GM19043 (cell line): ENCODE measurements around the gene ARHGAP22.

Source experiments
- ATAC-seq: cut with Tn5 transposase; IDR thresholded peaks from one replicate; pipeline ENCODE4 v1.9.1; 2021; ENCODE audit warnings: low read depth; ENCODE audit not compliant: unreplicated experiment

ARHGAP22 gene

GRCh38 chr10:48554656-48555055 is 50.2 kb downstream of the ARHGAP22 start:
- no peak for ATAC-seq

DNA sequence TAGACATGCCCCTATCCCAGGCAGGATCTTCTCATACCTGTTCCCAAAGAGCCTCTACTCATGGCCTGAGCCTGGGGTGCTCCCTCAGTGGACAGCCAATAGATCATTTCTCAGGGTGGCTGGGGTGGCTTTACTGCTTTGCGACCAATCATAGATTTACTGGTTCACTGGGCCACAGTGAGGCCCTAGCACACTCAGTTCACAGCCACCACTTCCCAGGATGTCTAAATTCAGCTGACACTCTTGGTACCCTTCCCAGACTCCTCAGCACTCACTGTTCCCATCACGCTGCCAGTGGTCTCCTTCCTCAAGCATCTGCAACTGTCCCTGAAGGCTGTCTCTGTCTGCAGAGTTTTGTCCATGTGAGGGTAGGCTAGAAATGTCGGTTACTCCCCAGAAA is 50.6 kb downstream of the ARHGAP22 start:
- ATAC-seq: no peak

- no peak for ATAC-seq
These were observed 51.8 kb downstream of the ARHGAP22 start for GRCh38 chr10:48552946-48553564.

DNA sequence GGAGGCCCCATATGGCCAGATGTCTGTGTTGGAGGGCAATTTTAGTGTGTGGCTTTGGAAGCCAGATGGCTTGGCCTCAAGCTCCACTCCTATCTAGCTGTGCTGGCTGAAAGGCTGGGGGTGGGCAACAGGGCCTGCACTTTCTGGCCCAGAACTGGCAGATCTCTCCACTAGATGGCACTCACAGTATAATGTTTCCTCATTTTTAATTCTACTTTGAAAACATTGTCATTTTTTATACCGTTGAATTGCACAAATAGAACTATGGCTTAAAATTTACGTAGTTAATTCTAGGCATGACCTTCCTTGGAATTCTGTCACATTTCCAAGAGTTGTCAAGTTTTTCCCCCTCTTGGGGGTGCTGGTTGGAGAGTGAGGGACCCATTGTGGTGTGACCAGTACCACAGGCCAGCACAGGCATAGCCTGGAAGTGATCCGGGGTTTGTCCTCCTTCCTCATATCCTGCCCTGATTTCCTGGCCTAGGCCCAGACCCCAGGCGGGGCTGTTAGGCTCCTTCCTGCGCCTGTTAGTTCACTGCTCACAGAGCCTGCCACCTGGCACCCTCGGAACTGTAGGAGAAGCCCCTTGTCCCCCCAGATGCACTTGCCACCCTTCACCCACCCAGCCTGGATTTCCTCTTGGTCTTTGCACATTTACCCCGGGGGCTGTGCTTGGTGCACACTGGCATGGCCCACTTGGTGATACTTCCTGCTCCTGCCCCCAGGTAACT is 52.8 kb downstream of the ARHGAP22 start:
- ATAC-seq: no peak

GRCh38 chr10:48550977-48551376 is 53.9 kb downstream of the ARHGAP22 start:
- ATAC-seq: no peak

DNA sequence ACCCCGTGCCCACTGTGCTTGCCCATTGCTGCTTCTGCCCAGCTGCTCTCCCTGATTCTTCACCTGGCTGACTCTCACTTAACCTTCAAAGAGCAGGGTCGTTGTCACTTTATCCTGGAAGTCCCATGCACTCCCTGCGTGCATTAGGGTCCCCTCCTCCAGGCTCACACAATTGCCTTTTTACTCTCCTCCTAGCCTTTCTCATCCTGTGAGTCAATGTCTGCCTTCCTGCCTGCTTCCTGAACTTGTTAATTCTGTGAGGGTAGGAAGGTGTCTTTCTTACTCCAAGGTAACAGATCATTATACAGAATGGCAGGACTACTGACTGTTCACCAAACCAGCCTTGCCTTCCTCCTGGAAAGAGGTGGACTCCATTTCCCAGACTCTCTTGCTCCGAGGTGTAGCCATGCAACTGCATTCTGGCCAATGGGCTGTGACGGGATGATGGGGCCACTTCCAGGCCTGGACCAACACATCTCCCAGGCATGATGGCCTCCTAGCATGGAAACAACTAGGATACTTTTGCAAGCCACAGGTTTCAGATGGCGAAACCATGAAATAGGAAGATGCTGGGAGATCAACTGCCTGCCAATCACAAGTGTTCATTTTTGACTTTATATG is 54.7 kb downstream of the ARHGAP22 start:
- no peak for ATAC-seq

DNA sequence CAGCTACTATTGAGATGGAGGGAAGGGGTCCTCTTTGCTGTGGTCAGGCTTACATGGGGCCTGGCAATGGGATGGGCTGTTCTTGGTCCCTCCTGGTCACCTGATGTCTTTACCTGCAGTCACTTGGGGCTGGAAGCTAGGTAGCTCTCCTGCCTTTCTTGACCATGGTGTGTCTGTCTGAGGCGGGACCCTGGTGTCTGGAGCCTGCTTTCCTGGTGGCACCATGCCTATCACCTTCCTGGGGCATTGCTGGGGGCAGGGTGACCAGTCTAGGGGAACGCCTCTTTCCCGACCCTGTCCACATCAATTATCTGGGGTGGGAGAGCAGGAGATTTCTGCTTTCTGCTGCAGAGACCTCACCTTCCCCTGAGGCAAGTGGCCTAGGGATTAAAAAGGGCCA is 55.6 kb downstream of the ARHGAP22 start:
- no peak for ATAC-seq

GRCh38 chr10:48548531-48549135 is 56.2 kb downstream of the ARHGAP22 start:
- no peak for ATAC-seq

- ATAC-seq: no peak
These were observed 56.9 kb downstream of the ARHGAP22 start for GRCh38 chr10:48547981-48548380.

DNA sequence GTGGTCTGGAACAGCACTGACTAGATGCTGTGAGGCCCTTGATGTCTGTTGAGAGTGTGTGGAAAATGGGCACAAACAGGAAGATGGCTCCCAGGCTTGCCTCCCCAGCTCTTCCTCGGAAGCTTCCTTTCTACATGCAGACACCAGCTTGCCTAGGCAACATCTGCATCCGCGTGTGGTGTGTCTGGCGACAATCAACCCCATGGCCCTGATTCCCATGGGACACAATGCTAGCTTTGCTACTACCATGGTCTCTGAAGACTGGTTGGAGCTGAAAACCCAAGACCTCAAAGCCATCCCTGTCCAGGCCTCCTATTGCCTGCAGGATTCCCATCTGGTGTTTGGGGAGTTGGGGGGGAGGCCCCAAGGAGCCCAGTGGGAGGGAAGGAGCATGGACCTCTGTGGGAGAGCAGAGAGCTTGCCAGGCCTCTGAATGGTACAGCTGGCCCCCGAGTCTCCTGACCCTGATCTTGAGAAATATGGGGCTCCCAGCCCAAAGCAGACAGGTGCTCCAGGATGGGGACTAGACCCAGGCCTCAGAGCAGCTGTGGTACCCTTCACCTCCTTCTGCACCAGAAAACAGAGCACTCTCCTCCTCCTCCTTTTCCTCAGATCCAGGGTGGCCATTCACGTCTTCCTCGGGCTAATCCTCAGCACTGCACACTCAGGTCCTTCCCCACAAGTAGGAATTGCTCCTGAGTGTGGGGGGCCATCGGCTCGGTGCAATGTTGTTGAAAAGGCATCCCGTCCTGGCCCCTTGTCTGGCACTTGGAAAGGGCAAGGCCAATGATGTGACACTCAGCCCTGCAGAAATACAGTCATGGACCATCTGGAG is 57.6 kb downstream of the ARHGAP22 start:
- ATAC-seq: no peak

DNA sequence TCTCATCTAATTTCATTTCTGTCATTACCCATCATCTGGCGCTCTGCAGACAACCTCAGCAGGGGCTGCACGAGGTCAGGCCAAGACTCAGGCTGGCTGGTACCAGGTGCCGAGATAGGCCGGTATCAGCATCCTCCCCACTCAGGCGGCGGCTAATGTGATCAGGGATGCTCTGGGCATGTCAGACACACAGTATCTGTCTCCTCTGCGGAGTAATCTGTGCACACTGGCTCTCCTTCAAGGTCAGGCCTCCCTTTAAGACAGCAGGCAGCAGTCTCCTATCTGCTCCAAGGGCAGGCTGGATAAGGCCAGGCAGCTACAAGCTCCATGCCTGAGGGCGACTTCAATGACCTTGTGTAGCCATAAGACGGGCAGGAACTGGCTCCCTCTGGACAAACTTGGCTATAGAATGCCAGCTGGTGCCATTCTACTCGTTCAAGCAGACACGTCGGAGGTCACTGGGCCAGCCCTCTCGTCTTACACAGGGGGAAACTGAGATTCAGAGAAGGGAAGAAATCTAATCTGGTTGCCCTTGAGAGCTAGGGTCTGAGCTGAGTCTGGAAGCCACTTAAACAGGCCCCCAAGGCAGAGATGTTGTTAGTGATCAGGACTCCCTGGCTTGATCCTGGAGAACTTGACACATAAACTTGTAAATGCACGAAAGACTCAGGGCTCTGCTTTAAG is 59.3 kb downstream of the ARHGAP22 start:
- ATAC-seq: no peak

DNA sequence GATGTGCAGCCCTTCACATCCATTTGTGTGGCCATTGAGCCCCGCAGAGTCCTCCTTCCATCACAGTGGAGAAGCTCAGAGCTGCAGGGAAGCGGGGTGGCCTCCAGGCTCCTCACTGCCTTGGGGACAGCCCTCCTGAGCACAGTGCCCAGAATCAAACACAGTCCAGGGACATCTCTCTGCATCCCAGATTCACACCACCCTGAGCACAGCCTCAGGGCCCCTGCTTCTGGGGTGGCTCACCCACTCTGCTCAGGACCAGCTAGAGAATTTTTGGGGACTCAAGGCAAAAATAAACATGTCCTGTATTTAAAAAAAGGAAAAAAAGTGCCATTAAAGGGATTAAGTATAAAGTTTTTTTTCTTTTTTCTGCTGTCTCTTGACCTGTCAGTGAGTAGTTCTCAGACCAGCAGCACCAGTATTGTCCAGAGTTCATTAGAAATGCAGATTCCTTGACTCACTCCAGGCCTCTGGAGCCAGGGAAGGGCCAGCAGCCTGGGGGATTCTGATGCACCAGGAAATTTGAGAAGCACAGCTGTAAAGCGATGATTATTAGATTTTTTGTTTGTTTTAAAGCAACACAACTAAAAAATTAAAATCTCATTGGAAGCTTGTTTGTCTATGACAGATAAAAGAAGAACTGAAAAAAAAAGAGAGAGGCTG is 61.6 kb downstream of the ARHGAP22 start:
- no peak for ATAC-seq

DNA sequence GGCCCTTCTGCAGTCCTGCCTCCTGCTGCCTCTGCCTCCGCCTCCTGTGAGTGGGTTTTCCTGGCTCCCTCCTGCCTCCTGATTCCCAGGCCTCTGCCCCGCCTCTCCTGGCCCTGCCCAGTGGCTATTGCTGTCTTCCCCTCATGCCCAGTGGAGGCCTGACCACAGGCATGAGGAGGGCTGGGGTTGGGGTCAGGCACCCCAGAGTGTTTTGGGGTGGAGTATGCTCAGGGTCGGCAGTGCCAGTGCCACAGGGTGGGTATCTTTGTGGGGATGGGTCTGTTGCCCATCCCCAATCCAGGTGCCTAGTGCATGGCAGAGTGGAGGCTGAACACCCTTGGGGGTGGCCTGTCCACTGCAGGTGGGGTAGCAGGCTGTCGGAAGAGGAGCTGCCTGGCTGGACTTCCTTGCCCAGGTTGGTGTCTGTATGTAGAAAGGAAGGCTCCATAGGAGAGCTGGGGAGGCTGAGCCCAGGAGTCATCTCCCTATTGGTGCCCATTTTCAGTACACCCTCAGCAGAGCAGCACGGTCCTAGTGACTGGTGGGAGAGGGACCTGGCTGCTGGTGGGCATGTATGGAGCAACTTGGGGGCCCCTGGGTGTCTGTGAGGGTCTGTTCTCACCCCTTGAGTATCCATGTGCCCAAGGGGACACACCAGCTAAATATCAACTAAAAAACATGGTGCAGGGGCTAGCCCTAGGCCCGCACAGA is 62.2 kb downstream of the ARHGAP22 start:
- no peak for ATAC-seq

GRCh38 chr10:48541144-48541795 is 63.6 kb downstream of the ARHGAP22 start:
- no peak for ATAC-seq

GRCh38 chr10:48538611-48539010 is 66.3 kb downstream of the ARHGAP22 start:
- ATAC-seq: no peak

DNA sequence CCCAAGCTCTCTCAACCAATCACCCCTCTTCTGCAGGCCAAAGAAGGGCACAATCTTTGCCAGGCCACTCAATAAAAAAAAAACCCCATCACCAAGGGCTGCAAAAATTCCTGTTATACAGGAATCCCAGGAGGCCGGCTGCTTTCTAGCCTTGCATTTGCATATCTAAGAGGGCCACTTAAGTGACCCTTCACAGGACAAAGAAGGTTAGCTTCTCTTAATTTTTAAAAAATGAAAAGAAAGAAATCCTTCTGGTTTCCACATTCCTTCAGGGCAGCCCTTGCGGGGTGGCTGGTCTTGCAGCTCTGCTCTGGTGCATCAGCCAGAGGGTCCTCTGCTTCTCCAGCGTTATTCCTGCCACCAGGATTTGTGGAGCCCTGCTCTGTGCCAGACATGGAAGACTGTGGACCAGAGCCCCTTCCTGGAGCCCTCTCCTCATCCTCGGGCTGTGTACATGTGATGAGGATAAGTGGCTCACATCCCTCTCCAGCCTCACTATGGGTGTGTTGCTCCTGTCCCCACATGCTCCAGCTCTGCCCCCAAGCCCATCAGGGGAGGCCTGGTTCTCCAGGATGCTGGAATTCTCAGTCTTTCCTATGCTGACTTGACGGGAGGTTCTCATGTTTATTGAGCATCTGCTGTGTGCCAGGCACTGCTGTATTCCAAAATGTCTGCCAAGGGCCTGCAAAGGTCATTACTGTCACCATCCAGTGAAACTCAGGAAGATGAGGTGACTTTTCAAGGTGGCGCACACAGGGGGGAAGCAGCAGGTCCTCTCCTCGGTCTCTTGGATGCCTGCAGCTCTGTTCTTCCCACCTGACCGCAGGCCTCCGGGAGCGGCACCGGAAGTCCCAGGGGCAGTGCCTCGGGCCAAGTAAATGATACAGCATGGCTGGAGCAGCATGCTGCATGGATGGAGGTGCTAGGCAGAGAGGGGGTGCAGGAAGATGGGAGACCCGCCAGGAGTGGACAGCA is 67.7 kb downstream of the ARHGAP22 start:
- ATAC-seq: no peak

DNA sequence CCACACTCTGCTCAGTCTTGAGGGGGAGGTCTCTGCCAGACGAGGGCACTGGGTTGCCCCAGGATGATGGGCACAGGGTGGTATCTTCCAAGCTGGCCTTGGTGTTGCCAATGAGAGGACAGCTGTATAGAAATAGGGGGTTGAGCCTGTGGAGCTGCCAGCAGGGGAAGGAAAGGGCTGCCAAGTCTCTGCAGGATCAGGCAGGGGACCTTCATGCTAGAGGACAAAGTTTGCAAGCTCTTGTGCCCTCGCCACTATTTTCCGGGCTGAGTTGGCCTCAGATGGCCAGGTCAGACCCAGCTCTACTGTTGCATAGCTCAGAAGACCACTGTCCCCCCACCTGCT is 68.7 kb downstream of the ARHGAP22 start:
- ATAC-seq: no peak
